CD14-positive monocyte (primary cell): ENCODE data around the gene TCIRG1. TPM values are rescaled to one million over a fixed set of nuclear protein-coding genes. Genes with fewer than 3 reads are reported as not detected.

Source experiments
- DNase-seq, 3 donors: peaks; one replicate each; pipeline ENCODE4 v3.0.0-alpha.2; 2011 to 2022
- H2AFZ ChIP-seq: 2 replicates; pipeline ENCODE4 v1.6.0; 2012; ENCODE audit warnings: mild to moderate bottlenecking, low read depth, low read length, inconsistent platforms; ENCODE audit not compliant: insufficient read depth, poor library complexity, severe bottlenecking
- H3K27ac ChIP-seq, 2 donors: 1 replicate in 1 of 2; 2 replicates in 1 of 2; pipeline ENCODE4 v1.5.1; 2012 to 2013; ENCODE audit warnings: low read length in 2 of 2, control low read depth in 1 of 2, inconsistent platforms in 1 of 2, low read depth in 1 of 2, mild to moderate bottlenecking in 1 of 2
- H3K27me3 ChIP-seq, 2 donors: one replicate each; pipeline versions ENCODE4 v1.6.0 to v1.6.1; 2011 to 2013; ENCODE audit warnings: low read length in 2 of 2; ENCODE audit not compliant: control insufficient read depth in 2 of 2, insufficient read depth in 2 of 2
- H3K36me3 ChIP-seq, 2 donors: replicated peaks in 1 of 2; 1 replicate in 1 of 2; 2 replicates in 1 of 2; pipeline versions ENCODE4 v1.5.1 to v1.6.1; 2012 to 2013; ENCODE audit warnings: low read length in 2 of 2, control low read depth in 1 of 2, inconsistent platforms in 1 of 2, mild to moderate bottlenecking in 1 of 2; ENCODE audit not compliant: insufficient read depth in 2 of 2, control insufficient read depth in 1 of 2
- H3K4me1 ChIP-seq, 2 donors: 1 replicate in 1 of 2; 2 replicates in 1 of 2; pipeline versions ENCODE4 v1.5.1 to v1.6.1; 2012 to 2013; ENCODE audit warnings: low read length in 2 of 2, control low read depth in 1 of 2, inconsistent platforms in 1 of 2, mild to moderate bottlenecking in 1 of 2, moderate library complexity in 1 of 2; ENCODE audit not compliant: insufficient read depth in 2 of 2, control insufficient read depth in 1 of 2
- H3K4me2 ChIP-seq: replicated peaks from 2 replicates; pipeline ENCODE3; 2012; ENCODE audit warnings: low read length, moderate library complexity, mild to moderate bottlenecking; ENCODE audit not compliant: poor library complexity, severe bottlenecking; ENCODE audit errors: extremely low read depth
- H3K4me3 ChIP-seq, 3 experiments: fragments of 200-600 bp in 1 of 3; sonication (generic) in 1 of 3; replicated peaks in 1 of 3; 1 replicate in 2 of 3; 2 replicates in 1 of 3; pipeline ENCODE4 v1.5.1; 2011 to 2013; ENCODE audit warnings: low read length in 3 of 3, mild to moderate bottlenecking in 3 of 3, control low read depth in 2 of 3, low read depth in 2 of 3, inconsistent platforms in 1 of 3, moderate library complexity in 1 of 3
- H3K79me2 ChIP-seq: 2 replicates; pipeline ENCODE4 v1.6.0; 2012; ENCODE audit warnings: mild to moderate bottlenecking, control low read depth, inconsistent platforms, low read length, moderate library complexity; ENCODE audit not compliant: insufficient read depth
- H3K9ac ChIP-seq: 2 replicates; pipeline ENCODE4 v1.6.0; 2017; ENCODE audit warnings: low read length, mild to moderate bottlenecking; ENCODE audit not compliant: insufficient read depth, poor library complexity, severe bottlenecking
- H3K9me3 ChIP-seq, 2 donors: replicated peaks in 1 of 2; 1 replicate in 1 of 2; 2 replicates in 1 of 2; pipeline versions ENCODE4 v1.5.1 to v1.6.1; 2012 to 2013; ENCODE audit warnings: low read length in 2 of 2, control low read depth in 1 of 2; ENCODE audit not compliant: control insufficient read depth in 1 of 2, insufficient read depth in 1 of 2
- H4K20me1 ChIP-seq: 2 replicates; pipeline ENCODE4 v1.6.0; 2012; ENCODE audit warnings: mild to moderate bottlenecking, low read length, control low read depth, moderate library complexity; ENCODE audit not compliant: insufficient read depth
- H3K27ac Mint-ChIP-seq, 7 donors: one replicate each; pipeline ENCODE4 v1.8.0; 2020; ENCODE audit warnings: mild to moderate bottlenecking in 7 of 7, mixed read lengths in 7 of 7, moderate library complexity in 6 of 7, inconsistent platforms in 2 of 7
- H3K27me3 Mint-ChIP-seq, 3 donors: one replicate each; pipeline ENCODE4 v1.8.0; 2021 to 2022; ENCODE audit warnings: low read depth in 3 of 3, mild to moderate bottlenecking in 3 of 3, mixed read lengths in 3 of 3, moderate library complexity in 3 of 3, inconsistent platforms in 1 of 3
- H3K36me3 Mint-ChIP-seq, 2 donors: one replicate each; pipeline ENCODE4 v1.8.0; 2020; ENCODE audit warnings: mixed read lengths in 2 of 2, inconsistent platforms in 1 of 2, mild to moderate bottlenecking in 1 of 2
- H3K4me1 Mint-ChIP-seq: one replicate; pipeline ENCODE4 v1.8.0; 2020; ENCODE audit warnings: mild to moderate bottlenecking, mixed read lengths
- H3K4me3 Mint-ChIP-seq, 2 donors: one replicate each; pipeline ENCODE4 v1.8.0; 2020; ENCODE audit warnings: mild to moderate bottlenecking in 2 of 2, mixed read lengths in 2 of 2, moderate library complexity in 1 of 2
- H3K9me3 Mint-ChIP-seq, 7 donors: one replicate each; pipeline ENCODE4 v1.8.0; 2020 to 2022; ENCODE audit warnings: mixed read lengths in 7 of 7, mild to moderate bottlenecking in 6 of 7, moderate library complexity in 6 of 7, inconsistent platforms in 2 of 7
- CTCF ChIP-seq: fragments of 200-600 bp; IDR thresholded peaks from one replicate; pipeline ENCODE4 v1.8.0; 2022; ENCODE audit warnings: antibody characterized with exemption, mild to moderate bottlenecking
- WGBS: methylation state at CpG from one replicate; pipeline ENCODE4 v1.1.5; 2013; ENCODE audit warnings: missing lambda C conversion rate; ENCODE audit not compliant: insufficient coverage; 5-methylcytosine and 5-hydroxymethylcytosine counted together
- intact Hi-C, 2 donors: fragments of 100-400 bp; cut with micrococcal nuclease; formaldehyde crosslinking; loops; one replicate each; pipeline versions ENCODE4 v1.15.0 to v1.15.1; 2023
- polyA plus RNA-seq, 3 donors: library from polyadenylated mRNA; depleted of rRNA in 1 of 3; unstranded in 2 of 3; stranded (reverse) in 1 of 3; fragments of 300-500 nt in 2 of 3; fragments of >200 nt in 1 of 3; fragmentation: Illumina TruSeq in 2 of 3; gene quantifications; 1 replicate in 2 of 3; 2 replicates in 1 of 3; pipeline ENCODE4 v1.2.3, GENCODE V29; 2012 to 2021

The TCIRG1 gene
- polyA plus RNA-seq, 3 donors, result 197 to 1,286 (median 225) TPM

GRCh38 chr11:68014157-68014946 lies 24.5 kb upstream of the TCIRG1 start:
- WGBS, result 41% methylated on average over 12 of the region's 16 CpGs
- peak overlapping the region; percentile 76 to 93 (median 83) for H3K27ac Mint-ChIP-seq
- H3K4me3 Mint-ChIP-seq, result peak overlapping the region; percentile 18 to 73
- H3K79me2 ChIP-seq, result peaks cover 55% of the 10 kb centered on the region
- H4K20me1 ChIP-seq, result peaks cover 71% of the 10 kb centered on the region
- peak overlapping the region; percentile 57 for H3K9ac ChIP-seq
- H3K4me2 ChIP-seq, result peak overlapping the region; percentile 42
- intact Hi-C loops, result loop anchor here in 1 of 2 donors (5.0 kb wide), 2 partner anchors 108 to 193 kb away; partner anchors contain the start of gene CHKA
- H3K9me3 ChIP-seq, result no peaks in the 10 kb centered on the region
- peaks cover 56% of the 10 kb centered on the region for H3K4me1 Mint-ChIP-seq
- no peak overlapping the region for H2AFZ ChIP-seq
- H3K27me3 Mint-ChIP-seq, result peaks cover 0 to 3% (median 0%) of the 10 kb centered on the region in 3 donors
- H3K36me3 ChIP-seq, result peaks cover 23 to 46% of the 10 kb centered on the region in 2 donors
- H3K9me3 Mint-ChIP-seq, result no peaks in the 10 kb centered on the region
- peaks cover 52 to 58% of the 10 kb centered on the region in 2 donors for H3K4me1 ChIP-seq
- H3K27ac ChIP-seq, result peak overlapping the region; percentile 25 to 83
- DNase-seq, result peak; percentile 63 to 73 (median 73)
- H3K4me3 ChIP-seq, result peak overlapping the region in 1 of 3 experiments; percentile 16
- TF ChIP-seq CTCF, result no peak
- H3K27me3 ChIP-seq, result no peaks in the 10 kb centered on the region
- H3K36me3 Mint-ChIP-seq, result peaks cover 31 to 52% of the 10 kb centered on the region in 2 donors

- H3K4me3 ChIP-seq, result peak overlapping the region in 1 of 3 experiments; percentile 16
- H3K4me3 Mint-ChIP-seq, result no peak overlapping the region
- peaks cover 50% of the 10 kb centered on the region for H3K4me1 Mint-ChIP-seq
- H3K9ac ChIP-seq, result no peak overlapping the region
- H3K27me3 ChIP-seq, result no peaks in the 10 kb centered on the region
- no peak for DNase-seq
- peak overlapping the region; percentile 76 to 93 (median 83) for H3K27ac Mint-ChIP-seq
- peaks cover 78% of the 10 kb centered on the region for H4K20me1 ChIP-seq
- no peak for TF ChIP-seq CTCF
- H3K36me3 ChIP-seq, result peaks cover 29 to 53% of the 10 kb centered on the region in 2 donors
- peaks cover 36 to 58% of the 10 kb centered on the region in 2 donors for H3K36me3 Mint-ChIP-seq
- H3K79me2 ChIP-seq, result peaks cover 55% of the 10 kb centered on the region
- H3K4me1 ChIP-seq, result peaks cover 45 to 51% of the 10 kb centered on the region in 2 donors
- no peak overlapping the region for H2AFZ ChIP-seq
- H3K4me2 ChIP-seq, result peak overlapping the region; percentile 42
- peak overlapping the region; percentile 25 to 83 for H3K27ac ChIP-seq
- intact Hi-C loops, result loop anchor here in 1 of 2 donors (5.0 kb wide), 2 partner anchors 107 to 192 kb away; partner anchors contain the start of gene CHKA
- no peaks in the 10 kb centered on the region for H3K9me3 Mint-ChIP-seq
- no peaks in the 10 kb centered on the region for H3K9me3 ChIP-seq
- 83% methylated on average over 10 of the region's 19 CpGs for WGBS
- H3K27me3 Mint-ChIP-seq, result peaks cover 0 to 3% (median 2%) of the 10 kb centered on the region in 3 donors
Measured at GRCh38 chr11:68014947-68015447, 23.8 kb upstream of the TCIRG1 start.
